Adrenal gland (tissue), 5 donors: ENCODE measurements around the gene GATA5.

Experiments used
- POLR2A ChIP-seq, 2 donors: fragments of 450-650 bp; IDR thresholded peaks; one replicate each; pipeline ENCODE4 v1.6.1; 2017; ENCODE audit warnings: antibody characterized with exemption in 2 of 2, mild to moderate bottlenecking in 2 of 2, moderate library complexity in 1 of 2
- TF ChIP-seq, protein P1 (sequence below), 6 experiments: fragments of 450-650 bp in 4 of 6; fragments of 200-600 bp in 2 of 6; sonication (generic) in 1 of 6; IDR thresholded peaks; 1 replicate in 5 of 6; 2 replicates in 1 of 6; pipeline versions ENCODE4 v1.5.1 to v1.8.0; 2016 to 2021; ENCODE audit warnings: antibody characterized with exemption in 6 of 6, mild to moderate bottlenecking in 2 of 6, moderate library complexity in 1 of 6
- donor health status: DM: no; HTN: no; CAD: no.

DNA sequence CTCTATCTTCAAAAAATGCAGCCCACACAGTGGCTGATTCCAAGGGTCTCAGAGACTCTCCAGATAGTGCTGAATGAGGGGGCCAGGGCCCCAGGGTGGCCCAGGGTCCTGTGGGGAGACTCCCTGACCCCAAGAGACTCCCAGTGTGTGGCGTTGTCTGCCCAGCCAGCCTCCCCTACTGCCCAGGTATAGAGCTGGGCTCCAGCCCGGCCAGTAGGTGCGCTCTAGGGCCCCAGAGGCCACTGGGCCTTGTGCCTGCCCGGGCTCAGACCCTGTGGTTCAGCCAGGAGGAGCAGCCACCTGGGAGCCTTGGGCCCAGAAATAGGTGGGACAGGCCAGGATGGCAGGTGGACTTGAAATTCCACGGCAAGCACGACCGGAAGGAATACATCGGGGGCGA lies 30.3 kb upstream of the GATA5 start:
- TF ChIP-seq, protein P1, sequence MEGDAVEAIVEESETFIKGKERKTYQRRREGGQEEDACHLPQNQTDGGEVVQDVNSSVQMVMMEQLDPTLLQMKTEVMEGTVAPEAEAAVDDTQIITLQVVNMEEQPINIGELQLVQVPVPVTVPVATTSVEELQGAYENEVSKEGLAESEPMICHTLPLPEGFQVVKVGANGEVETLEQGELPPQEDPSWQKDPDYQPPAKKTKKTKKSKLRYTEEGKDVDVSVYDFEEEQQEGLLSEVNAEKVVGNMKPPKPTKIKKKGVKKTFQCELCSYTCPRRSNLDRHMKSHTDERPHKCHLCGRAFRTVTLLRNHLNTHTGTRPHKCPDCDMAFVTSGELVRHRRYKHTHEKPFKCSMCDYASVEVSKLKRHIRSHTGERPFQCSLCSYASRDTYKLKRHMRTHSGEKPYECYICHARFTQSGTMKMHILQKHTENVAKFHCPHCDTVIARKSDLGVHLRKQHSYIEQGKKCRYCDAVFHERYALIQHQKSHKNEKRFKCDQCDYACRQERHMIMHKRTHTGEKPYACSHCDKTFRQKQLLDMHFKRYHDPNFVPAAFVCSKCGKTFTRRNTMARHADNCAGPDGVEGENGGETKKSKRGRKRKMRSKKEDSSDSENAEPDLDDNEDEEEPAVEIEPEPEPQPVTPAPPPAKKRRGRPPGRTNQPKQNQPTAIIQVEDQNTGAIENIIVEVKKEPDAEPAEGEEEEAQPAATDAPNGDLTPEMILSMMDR (IDR thresholded peaks at IDR 0.05), result no peak
- no peak for TF ChIP-seq POLR2A (IDR thresholded peaks at IDR 0.05)
